ENCODE data around the gene C9orf43.
"Not testable (repeated sequence)": the region's sequence is repeated elsewhere in the genome, so short reads cannot be mapped to it uniquely, and the experiment has no call there.

The C9orf43 gene

DNA sequence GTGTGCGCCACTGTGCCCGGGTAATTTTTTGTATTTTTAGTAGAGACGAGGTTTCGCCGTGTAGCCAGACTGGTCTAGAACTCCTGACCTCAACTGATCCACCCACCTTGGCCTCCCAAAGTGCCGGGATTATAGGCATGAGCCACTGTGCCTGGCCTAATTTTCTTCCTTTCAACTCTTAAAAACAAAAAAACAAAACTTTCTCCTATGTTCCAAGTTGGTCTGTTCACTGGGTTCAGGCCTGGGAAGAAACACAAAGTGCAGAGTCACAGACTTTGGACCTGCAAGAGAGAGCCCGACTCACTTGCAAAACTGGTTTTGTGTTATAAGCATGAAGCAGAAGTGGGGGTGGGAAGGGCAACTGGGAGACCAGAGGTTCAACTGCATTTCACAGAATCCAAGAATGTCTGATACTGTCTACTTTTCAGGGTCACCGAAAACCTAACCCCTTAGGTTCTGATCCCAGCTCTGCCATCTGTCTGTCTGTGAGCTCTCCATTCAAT lies 28.6 kb upstream of the C9orf43 start:
- DNase-seq: no peak

DNA sequence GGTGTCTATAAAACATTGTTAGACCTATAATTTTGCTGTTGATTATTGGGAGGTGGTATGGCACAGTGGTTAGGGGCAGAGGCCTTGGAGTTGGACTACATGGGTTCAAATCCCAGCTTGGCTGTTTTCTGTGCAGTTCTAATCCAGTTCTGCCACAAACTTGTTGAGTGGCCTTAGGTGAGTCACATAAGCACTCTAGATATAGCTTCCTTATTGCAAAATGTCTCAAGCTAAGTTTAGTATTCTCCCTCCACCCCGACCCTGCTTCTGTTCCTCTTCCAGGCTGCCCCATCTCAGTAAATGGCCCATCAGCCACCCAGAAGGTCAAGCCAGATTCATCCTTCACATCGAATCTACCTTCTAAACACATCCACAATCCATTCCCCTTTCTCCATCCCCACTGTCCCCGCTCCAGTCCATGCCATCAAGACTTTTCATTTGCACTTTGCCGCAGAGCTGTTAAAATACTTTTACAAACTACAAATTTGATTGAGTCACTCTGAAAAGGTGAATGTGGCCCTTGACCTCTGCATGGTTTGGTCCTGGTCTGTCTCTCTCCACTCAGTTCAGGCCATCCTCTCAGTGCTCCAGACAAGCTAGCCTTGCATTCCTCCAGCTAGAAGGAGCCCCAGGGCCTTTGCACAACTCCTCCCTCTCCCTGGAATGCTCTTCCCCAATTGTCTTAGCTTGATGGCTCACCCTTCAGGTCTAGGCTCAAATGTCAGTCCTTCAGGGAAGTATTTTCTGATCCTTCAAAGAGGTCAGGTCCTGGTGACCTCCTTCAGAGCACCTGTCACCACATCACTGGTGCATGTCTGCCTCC lies 23.8 kb upstream of the C9orf43 start:
- DNase-seq: no peak

DNA sequence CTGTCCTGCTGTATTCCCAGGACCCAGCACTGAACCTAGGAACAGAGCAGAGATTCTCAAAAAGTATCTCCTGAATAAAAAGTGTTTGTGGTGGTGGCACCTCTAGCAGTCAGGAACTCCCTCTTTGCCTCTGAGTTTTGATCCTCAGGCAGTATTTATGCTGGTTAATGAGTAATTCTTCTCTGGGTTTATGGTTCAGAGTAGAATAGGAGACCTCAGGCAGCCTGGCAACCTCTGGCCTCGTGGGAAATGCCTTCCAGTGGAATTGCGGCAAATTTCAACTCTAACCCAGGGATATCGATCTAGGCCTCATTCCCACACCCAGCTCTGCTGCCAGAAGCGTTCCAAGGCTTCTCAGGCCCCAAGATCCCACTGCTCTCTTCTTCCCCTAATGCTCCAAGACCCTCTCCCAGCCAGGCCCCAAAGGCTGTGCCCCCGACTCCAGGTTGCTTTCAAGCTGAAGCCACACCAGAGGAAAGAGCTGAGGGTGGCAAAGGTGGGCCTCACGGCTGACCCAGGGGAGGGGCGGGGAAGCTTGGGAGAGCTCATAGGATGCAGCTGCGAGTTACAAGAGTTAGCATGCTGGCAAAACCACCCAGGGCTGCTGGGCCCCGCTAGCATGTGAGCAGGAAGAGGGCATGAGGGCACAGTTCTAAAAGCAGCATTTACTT lies 22.9 kb upstream of the C9orf43 start:
- DNase-seq: no peak

DNA sequence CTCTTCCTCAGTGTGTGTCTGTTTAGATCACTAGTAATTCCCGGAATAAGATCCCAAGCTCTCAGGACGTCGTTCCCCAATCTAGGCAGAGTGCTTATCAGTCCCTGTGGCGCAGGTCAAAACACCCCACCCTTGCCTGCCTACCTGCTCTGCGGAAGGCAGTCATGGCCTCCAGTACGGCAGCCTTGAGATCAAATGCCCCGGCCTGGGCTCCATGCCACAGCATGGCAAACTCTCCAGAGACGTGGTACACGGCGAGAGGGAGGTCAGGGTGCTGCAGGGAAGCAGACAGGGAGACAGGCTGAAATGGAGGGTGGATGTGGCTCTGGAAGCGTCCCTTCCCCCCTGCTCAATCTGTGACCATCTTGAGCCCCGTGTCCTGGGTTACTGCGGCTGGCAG lies 21.7 kb upstream of the C9orf43 start:
- DNase-seq: no peak

DNA sequence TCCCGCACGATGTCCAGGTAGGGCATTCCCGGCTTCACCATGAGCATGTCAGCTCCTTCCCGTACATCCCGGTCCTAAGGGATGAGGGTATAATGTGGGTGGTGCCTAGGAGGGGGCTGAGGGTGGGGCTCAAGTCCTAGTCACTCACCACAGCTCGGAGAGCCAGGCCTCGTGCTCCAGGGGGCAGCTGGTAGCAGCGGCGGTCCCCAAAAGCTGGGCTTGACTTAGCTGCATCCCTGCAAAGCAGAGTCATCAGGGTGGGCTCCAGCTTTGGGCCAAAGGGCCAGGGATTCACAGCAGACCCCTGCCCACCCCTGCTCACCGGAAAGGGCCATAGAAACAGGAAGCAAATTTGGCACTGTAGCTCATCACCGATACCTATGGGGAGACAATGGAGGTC lies 21.1 kb upstream of the C9orf43 start:
- DNase-seq: no peak

DNA sequence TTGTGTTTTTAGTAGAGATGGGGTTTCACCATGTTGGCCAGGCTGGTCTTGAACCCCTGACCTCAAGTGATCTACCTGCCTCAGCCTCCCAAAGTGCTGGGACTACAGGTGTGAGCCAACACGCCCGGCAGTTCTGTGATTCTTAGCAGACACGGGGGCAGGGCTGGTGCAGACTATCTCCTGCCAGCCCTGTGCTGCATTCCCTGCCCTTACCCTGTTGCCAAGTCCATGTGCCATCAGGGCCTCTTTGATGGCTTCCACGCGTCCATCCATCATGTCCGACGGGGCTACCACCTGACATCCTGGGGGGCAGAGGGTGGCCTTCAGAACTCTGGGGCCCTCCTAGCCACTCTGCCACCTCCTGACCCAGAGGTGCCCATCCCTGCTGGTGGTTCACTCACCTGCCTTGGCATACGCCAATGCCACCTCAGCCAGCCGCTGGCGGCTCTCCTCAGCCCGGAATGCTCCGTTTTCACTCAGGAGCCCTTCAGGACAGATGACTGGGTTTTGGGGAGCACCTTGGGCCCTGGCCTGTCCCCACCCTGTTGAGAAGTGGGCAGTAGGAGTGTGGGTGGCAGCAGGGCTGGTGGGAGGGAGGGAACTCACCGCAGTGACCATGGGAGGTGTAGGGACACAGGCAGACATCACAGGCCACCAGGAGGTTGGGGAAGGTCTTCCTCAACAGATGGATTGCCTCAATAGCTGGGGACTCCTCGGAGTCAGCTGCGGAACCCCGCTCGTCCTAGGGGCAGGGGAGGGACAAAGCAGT lies 20.2 kb upstream of the C9orf43 start:
- DNase-seq: no peak

DNA sequence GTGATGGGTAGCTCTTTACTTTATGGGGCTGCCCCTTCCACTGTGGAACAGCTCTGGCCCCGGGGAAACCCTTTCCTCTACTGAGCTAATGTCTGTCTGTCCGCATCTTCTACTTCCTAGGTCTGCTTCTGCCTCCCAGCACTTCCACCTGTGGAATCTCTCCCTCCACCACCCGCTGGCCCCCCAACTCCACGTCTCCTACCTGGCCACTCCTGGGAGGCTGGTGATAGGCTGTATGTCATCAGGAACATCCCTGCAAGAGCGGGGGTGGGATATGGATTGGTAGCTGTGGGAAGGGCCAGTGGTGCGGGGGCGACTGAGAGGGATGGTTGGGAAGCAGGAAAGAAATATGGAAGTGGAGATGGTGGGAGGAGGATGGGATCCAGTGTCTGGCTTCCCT lies 18.6 kb upstream of the C9orf43 start:
- DNase-seq: no peak

DNA sequence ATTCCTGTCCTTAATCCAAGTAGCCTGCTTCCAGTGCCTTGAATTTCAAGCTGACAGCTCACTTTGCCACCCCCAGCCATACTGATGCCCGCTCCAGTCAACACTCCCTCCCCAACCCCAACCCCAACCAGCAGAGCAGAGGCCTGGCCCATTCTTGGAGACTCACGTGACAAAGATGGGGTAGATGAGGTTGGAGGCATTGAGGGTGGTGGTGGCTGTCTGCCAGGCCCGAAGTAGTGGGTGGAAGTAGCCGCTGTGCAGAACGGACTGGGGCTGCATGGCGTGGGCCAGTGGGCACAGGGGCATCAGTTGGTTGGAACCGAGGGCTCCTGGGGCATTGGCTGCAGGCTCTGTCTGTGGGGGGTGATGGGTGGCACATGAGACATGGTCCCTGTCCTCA lies 17.3 kb upstream of the C9orf43 start:
- no peak for DNase-seq

DNA sequence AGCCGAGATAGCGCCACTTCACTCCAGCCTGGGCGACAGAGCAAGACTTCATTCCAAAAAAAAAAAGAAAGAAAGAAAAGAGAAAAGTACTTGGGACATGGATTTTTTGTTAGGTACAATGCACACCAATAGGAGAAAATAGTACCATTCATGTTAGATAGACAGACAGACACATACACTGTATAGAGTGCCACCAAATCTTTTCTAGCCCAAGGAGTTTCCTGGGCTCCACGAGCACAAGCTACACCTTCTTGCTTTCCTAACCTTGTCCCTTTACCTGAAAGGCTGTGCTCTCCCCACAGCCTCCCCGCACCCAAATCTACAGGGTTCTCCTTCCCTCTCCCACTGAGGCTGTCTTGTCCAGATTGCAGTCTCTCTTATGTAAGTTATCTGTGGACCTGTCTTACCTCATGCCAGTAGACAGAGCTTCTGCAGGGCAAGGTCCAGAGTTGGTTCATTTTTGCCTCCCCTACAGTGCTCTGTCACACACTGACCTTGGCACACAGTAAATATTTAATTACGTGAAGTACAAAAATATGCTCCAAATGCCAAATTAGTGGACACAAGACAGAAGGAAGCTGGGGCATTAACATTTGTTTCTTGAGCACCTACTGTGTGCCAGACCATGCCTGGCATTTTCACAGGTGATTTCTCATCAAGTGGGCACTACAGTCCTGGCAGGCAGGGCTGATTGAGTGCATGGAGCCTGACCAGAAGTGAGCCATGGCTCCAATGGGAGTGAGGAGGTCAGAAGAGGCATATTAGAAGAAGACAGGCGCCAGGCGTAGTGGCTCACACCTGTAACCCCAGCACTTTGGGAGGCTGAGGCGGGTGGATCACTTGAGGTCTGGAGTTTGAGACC lies 15.3 kb upstream of the C9orf43 start:
- no peak for DNase-seq

DNA sequence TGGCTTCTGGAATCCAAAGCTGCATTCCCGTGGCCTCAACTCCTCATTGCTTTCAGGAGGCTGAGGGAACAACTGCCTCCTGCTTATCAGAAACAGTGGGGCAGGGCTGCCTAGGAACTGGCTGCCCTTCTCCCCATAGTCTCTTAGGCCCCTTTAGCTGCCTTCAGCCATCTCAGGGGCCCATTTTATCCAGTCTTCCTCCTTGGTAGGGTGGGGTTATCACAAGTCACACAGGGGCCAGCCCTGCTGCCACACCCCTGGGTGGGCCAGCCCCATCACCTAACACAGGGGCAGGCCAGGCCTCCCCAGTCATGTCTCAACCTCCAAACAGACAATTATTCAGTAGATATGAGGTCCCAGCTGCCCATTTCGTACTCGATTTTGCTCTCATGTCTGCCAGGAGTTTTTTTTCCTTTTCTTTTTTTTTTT lies 13.3 kb upstream of the C9orf43 start:
- DNase-seq: no peak

DNA sequence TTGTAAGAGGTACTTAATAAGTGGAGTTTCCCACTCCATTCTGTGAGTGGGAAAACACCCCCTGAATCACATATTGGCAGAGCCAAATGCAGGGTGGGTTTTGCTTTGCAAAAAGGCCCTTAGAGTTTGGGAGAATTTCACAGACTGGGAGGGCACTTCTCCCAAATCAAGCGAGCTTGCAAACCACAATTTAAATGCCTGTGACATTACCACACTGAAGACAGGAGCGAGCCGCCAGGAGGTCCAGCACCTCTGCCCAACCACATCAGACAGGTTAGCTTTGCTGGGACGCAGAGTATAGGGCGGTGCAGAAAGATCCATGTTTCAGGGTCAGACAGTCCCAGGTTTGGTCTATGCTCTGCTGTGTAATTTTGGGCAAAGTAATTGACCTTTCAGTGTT lies 11.8 kb upstream of the C9orf43 start:
- no peak for DNase-seq

DNA sequence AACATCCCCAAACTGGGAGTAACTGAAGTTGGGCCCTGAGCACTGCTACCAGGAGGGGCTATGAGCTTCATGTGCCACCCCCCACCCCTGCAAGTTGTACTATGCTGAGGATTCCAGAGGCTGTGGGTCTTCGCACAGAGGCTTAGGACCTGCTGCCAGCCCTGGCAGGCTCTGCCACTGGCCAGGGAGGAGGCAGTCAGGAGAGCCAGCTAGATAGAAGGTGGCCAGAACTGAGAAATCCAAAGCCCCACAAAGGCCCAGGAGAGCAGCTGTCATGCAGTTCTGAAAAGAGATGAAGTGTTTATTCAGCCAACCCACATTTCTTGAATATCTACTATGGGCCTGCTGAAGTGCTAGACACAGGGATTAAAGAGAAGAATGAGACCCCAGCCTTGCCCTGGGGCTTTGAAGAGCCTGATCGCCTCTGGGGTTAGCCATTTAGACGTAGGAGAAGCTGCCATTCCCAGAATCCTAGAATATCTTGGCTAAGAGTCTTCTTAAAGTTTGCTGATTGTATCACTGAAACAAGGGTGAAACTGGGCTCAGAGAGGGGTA lies 10.8 kb upstream of the C9orf43 start:
- no peak for DNase-seq

DNA sequence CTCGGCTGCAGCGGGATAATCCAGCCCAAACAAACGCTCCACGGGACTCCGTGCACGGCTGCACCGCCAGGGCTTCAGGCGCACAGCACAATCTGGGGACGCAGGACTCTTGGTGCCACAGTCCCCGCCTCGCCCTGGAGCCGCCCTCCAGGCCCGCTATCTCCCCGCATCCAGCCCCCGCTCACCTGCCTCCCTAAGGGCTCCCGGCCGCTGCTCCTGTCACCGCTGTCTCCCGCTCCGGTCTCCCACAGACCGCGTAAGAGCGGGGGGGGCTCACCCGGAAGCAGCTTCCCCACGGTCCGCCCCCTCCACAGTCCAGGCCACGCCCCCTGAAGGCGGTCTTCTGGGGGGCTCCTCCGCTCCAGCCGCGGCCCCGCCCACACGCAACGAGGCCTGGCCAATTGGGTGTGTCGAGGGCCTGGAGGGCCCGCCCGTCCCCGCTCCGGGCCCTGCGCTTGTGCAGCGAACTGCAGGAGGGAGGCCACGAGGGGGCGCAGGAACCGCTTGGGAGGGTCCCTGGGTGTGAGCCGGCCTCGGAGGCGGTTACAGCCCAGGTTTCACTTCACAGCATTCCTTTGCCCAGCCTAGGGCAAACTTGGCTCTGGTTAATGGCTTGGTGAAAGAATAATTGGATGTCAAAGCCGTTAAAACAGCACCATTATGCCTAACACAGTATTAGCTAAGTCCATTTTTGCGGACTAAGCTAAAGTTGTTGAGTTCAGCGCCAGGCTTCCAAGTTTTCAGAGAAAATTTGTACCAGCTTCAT lies 9.3 kb upstream of the C9orf43 start, which contains the start of gene ALAD:
Gene ALAD (minus strand): TSS at position 258 of the 766 bp plus-strand sequence. CDS start 7,725 bp downstream, outside the sequence.
- peak; percentile 93 for DNase-seq

DNA sequence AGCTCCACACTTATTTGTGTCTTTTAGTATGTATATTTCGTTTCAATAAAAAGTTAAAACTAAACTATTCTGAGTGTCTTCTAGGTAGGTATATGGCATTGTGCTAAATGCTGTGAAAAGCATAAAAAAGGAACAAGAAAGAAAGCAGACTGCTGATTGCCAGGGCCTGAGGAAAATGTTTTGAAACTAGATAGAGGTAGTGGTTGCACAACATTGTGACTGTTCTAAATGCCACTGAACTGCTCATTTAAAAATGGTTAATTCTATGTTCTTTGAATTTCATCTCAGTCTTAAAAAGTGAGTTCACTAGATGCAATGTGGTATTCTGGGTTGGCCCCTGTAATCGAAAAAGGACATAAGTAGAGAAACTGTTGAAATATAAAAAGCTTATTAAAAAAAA lies 6.9 kb upstream of the C9orf43 start:
- no peak for DNase-seq

DNA sequence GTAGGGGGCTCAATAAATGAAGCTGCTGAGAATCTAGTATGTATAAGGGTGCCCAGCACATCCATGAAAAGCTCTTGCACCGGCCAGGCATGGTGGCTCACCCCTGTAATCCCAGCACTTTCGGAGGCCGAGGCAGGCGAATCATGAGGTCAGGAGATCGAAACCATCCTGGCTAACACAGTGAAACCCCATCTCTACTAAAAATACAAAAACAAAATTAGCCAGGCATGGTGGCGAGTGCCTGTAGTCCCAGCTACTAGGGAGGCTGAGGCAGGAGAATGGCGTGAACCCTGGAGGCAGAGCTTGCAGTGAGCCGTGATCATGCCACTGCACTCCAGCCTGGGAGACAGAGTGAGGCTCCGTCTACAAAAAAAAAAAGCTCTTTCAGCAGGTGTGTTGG lies 4.2 kb upstream of the C9orf43 start:
- DNase-seq: not testable (repeated sequence)

DNA sequence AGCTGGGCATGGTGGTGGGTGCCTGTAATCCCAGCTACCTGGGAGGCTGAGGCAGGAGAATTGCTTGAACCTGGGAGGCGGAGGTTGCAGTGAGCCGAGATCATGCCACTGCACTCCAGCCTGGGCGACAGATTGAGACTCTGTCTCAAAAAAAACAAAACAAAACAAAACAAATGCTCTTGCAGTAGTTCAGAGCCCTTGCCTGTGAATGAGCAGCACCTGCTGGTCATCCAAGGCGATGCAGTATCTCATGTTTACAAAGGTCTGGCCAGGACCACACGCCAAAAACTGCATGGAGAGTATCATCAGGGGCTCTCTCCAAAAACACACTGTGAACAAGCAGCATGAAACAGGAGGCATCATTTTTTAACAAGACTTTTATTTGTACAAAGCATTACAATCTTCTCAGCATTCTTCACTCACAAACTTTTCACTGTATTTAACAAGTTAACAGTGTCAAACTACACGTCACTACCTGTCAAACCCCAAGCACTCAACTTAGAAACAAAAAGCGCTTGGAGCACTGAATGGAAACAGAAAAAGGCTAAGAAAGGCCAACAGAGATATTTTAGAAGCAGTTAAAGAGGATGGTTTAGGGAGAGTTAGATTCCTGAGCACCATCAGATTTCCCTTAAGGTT lies 3.6 kb upstream of the C9orf43 start:
- DNase-seq: peak; percentile 29

DNA sequence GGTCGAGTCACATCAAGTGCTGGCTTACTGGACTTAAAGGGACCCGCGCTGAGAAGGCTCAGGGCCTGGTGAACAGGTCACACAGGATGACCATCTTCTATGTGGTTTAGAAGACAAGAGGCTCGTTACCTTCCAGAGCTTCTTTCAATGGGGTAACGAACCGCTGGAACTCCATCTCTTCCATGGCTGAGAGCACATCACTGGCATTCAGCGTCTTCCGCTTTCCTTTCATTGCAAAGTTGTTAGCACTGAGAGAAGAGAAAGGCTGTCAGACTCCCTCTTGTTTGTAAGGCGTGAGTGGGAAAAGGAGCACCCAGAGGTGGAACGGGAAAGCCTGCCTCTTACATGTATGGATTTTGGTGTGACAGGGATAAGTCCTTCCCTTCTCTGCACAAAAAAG lies 1.1 kb upstream of the C9orf43 start:
- no peak for DNase-seq

DNA sequence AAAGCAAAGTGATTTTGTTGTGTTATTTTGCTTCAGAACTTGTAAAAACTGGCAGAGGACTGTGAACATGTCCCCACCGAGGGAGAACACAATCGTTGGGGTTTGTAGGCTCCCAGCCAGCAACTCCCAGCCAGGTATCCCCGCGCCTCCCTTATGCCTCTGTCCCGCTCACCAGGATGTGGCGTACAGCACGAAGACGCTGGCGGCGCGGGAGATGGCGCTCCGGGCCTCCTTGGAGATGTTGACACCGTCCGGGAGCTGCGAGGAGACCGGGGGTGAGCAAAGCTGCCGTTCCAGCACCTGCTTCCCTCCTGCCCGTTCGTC lies 702 bp upstream of the C9orf43 start:
- DNase-seq: no peak

DNA sequence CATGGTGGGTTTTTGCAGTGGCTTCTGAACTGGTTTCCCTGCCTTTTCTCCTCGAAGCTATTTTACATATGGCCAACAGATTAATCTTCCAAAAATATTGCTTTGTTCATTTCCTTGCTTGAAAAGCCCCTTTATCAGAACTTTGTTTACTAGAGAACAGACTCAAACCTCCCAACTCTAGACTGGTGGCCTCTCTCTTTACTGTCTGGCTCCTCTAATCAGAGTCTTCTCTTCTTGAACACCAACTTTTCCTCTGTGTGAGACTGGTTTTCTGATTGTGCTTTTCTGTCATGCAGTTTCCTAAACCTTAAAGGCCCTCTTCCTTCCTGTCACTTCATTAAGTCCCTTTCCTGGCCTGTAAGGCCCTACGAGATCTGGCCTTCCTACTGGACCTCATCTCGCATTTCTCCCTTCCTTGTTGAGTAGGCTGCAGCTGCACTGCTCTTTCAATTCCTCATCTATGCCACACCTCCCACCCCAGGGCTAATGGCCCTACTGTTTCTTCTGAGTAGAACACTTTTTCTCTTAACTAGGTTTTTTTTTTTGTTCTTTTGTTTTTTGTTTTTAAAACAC lies 5.7 kb downstream of the C9orf43 start:
- no peak for DNase-seq

DNA sequence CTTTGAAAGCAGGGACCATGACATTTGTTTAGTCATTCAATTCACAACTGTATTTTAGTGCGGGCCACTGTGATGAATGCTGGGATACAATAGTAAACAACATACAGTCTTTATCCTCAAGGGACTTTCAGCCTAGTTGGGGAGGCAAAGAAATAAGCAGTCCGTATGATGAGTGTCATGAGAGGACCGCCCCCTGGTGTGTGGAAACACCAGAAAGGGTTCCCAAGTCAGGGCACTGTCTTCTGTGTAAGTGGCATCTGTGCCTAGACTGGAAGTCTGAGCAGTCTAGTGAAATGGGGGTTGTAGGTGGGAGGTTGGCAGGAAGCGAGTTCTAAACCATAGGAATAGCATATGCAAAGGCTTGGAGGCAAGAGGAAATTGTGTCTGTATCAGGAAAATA lies 6.8 kb downstream of the C9orf43 start:
- DNase-seq: no peak

DNA sequence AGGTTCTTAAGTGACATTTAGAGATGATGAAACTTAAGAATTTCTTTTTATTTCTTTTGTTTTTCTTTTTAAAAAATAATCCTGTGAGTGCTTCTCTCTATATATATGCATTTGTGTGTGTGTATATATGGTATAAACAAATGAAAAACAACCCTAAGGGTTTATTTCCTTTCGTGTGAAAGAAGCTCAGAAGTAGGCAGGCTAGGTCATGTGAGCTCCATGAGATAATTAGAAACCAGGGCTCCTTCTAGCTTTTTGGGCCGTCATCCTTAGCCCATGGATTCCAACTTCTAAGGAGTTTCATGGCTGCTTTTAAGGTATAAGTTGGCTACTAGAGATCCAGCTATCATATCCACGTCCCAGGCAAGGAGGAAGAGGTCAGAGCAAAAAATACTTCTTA lies 11.2 kb downstream of the C9orf43 start:
- no peak for DNase-seq

All from NCI-H2227 treated with DMSO at 0.1 percent for 48 hours (cell line).